NCI-H1436 treated with DMSO at 0.1 percent for 48 hours (cell line): ENCODE data around the gene MYH10.
"Not testable (repeated sequence)": the region's sequence is repeated elsewhere in the genome, so short reads cannot be mapped to it uniquely, and the experiment has no call there.

ENCODE experiments used
- DNase-seq: peaks from one replicate; lab custom pipeline; 2025; lab: John Stamatoyannopoulos, UW

The MYH10 gene

DNA sequence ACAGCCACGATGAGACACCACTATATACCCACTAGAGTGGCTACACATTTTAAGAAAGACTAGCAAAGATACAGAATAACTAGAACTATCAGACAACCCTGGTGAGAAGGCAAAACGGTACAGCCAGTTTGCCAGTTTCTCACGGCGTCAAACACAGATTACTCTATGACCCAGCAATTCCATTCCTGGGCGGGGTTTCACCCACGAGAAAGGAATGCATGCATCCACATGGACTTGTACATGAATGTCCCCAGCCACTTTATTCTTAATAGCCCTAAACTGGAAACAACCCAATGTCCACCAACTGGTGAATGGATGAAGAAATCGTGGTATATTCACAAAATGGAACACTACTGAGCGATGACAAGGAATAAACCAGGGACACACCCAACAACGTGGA is 74.5 kb downstream of the MYH10 start:
- DNase-seq, result no peak

DNA sequence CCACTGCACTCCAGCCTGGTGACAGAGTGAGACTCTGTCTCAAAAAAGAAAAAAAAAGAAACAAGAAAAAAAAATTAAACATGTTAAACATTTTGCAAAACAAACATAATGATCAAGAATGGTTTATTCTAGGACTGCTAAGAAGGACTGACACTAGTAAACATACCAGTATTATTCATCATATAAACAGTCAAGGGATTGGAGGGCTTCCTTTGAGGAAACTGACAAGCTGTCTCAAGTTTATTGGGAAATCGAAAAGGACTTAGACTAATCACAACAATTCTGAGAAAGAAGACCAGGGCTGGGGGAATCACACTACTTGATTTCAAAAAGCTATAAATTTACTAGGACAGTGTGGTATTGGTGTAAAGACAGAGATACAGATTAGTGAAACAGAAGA is 75.5 kb downstream of the MYH10 start:
- no peak for DNase-seq

DNA sequence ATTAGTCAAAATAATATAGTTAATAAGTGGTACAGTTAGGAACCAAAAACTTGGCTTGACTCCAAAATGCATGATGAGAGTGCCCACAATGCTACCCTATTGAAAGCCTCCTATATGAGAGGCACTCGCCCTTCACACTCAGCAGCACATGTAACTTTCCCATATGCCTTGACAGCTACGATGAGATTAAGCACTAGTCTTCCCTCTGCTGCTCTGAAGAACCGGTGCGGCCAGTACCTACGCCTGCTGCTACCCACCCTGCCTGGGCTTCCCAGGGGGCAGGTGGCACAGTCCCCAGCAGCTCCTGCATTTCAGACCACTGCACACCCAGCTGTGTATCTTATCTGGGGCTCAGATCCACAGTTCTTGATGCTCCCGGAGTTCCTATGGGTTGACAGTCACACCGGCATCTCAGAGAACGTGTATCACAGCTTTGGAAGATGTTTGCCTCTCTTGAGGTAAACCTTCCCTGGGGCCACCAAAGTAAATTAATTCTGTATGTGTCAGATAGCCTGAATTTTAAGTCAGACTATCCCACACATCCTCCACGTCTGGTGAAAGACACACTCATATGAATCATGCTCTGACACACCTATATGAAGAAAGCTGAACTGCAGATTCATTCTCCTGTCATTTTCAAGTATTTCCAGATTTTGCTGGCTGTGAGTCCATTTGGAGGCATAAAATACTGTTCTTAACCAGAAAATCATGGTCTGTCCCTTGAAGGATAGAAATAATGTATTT is 77.8 kb downstream of the MYH10 start:
- no peak for DNase-seq

- DNase-seq, result no peak
Measured at GRCh38 chr17:8542599-8543502, 87.7 kb downstream of the MYH10 start.

- not testable (repeated sequence) for DNase-seq
Measured at GRCh38 chr17:8539976-8540375, 90.5 kb downstream of the MYH10 start.

DNA sequence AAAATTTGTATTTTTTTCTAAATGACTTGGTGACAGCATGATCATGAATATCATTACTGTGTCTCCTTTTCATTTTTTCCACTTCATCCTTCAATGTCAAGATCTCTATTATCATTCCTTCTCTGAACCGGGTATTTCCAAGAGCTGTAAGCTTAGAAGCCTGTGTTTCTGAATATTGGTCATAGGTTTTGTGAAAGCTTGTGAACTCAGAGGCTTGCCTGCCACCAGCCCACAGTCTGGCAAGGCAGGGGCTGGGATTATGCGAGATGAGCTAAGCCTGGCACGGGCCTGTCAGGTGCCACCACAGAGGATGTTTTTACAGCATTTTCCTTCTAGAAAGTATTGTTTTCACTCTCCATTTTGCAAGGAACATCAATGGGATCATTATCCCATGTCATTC is 92.8 kb downstream of the MYH10 start:
- DNase-seq, result no peak

- no peak for DNase-seq
Measured at GRCh38 chr17:8534498-8535188, 95.9 kb downstream of the MYH10 start.

GRCh38 chr17:8532021-8532420 is 98.5 kb downstream of the MYH10 start:
- DNase-seq, result no peak

DNA sequence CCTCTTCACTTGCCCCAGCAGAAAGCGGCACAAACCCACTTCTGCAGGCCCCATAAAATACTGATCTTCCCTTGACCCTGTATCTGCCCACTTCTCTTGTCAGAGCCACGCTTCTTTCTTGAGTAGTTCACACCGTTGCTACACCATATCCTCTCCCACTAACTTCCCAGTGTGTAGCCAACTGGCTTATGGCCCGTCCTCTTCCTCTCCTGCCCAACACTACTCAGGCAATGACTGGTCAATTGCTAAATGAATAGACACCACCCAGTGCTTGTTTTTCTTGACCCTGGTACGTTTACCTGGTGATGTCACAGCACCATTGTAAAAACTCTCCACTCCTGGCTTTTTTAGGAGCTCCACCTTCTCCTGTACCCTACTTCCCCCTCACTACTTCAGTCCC is 107.9 kb downstream of the MYH10 start:
- DNase-seq, result no peak

DNA sequence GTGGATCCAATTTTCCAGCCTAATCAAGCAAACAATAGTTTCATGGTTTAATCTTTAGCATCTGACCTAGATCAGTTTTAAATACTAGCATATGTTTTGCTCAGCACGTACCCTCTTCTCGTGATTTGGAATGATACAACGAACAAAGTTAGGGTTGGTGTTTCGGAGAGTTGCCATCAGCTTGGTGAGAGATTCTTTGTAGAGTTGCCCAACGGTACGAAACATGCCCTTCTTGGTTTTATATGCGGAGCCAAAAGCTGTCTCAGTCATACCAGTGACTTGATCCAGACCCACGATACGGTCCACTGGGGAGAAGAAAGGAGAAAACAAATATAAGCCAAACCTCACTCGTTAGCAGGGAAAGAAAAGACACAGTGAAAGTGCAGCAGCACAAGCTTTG is 109.5 kb downstream of the MYH10 start:
- DNase-seq, result no peak

- no peak for DNase-seq
Measured at GRCh38 chr17:8518850-8519249, 111.7 kb downstream of the MYH10 start.

GRCh38 chr17:8518326-8518725 is 112.2 kb downstream of the MYH10 start:
- DNase-seq, result no peak

DNA sequence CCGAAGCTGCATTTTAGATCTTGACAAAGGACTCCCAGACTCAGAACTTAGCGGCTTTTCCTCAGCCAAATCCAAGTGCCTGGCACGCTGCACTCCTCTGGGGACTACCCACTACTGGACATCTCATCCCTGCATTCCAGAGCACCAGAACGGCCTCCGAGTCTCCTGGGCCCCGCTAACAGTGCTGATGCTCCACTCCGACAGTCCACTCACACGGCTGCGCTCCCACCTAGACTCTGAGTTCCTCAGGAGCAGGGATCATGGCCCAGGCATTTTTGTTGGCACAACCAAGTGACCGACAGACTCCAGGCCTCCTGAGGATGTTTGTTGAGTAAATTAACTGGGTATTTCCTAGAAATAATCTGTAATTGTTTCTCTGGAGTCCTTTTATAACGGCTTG is 115.7 kb downstream of the MYH10 start:
- no peak for DNase-seq

- DNase-seq, result no peak
Measured at GRCh38 chr17:8506145-8506544, 124.4 kb downstream of the MYH10 start.

GRCh38 chr17:8504460-8505207 is 125.9 kb downstream of the MYH10 start:
- no peak for DNase-seq

- DNase-seq, result no peak
Measured at GRCh38 chr17:8503807-8504206, 126.7 kb downstream of the MYH10 start.

DNA sequence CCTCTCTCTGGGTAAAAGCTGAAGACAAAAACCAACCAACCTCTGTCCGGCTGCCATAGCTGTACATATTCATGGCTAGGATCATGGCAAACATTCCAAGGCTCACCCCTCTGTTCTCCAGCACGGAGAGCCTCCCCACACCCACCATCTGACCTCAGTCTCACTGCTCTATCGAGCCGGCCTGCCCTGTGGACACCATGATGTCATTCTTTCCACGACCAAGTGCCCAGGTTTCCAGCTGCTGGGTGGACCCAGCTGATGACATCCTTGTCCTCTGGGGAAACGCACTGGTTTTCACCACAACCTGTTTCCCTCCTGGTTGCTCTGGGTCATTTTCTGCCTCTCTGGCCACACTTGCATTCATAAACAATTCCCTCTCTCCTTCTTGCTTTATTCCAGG is 127.2 kb downstream of the MYH10 start:
- DNase-seq, result no peak

DNA sequence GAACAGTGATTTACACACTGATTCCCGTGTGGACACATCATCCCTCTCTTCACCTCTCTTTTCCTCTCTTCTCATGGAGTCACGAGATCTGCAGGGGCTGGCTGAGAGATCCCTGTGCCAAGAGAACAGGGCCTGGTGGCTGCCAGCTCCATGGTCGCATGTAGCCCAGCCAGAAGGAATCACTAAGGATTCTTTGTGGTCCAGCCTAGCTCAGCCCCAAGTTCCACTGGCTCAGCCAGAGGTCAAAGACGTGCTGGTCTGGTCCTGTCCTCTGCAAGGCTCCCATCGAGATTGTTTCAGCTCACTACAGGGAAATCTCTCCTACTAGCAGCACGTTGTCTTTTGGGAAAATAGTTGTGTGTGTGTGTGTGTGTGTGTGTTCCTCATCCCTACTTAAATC is 128.4 kb downstream of the MYH10 start:
- DNase-seq, result no peak

DNA sequence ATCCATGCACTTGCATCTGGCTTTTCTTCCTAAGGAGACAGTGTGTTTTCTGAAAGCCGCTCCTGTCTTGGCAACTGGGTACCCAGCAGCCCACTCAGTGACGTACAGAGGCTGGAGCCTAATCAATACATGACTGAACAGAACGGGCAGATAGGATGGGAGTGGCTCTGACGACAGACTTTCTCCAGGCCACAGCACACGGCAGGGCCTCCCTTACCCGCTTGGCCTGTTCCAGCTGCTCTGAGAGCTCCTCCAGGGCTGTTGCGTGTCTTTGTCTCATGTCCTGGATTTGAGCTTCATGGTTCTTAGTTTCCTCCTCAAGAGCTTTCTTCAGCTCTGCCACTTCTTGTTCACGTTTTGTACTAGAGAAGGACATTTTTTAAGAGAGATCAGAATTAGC is 129.9 kb downstream of the MYH10 start:
- DNase-seq, result no peak

DNA sequence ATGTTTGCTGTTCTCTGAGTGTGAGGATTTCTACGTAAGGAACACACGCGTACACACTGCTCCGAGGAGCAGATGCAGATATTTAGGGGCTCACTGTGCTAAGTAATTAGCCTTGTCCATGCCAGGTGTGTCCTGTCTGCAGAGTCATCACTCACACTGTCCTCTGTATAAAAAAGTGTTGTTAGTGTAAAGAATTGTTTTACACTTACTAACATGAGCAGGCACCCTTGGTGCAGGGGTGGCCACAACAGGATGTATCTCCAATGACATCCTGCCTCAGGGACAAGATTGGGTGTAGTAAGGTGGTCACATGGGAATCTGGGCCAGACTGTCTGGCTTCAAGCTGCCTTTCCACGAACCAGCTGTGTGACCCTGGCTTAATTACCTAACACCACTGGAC is 130.9 kb downstream of the MYH10 start:
- DNase-seq, result no peak

GRCh38 chr17:8499171-8499570 is 131.4 kb downstream of the MYH10 start:
- no peak for DNase-seq

- no peak for DNase-seq
Measured at GRCh38 chr17:8496081-8496480, 134.4 kb downstream of the MYH10 start.
